Ascending aorta (tissue), 2 donors: Measurements from ENCODE around the gene RNF8. TPM values are rescaled to one million over a fixed set of nuclear protein-coding genes. Genes with fewer than 3 reads are reported as not detected.
A peak's percentile ranks its signal among the peaks of the same experiment; 100 is the strongest.

Experiments used
- DNase-seq, 2 donors: peaks; one replicate each; pipeline ENCODE4 v3.0.0-alpha.2; 2019; ENCODE audit warnings: low spot score in 2 of 2
- H3K27ac ChIP-seq, 2 donors: fragments of 200-600 bp; sonication (generic); one replicate each; pipeline ENCODE4 v1.5.1; 2016 to 2017; ENCODE audit warnings: mild to moderate bottlenecking in 1 of 2
- H3K27me3 ChIP-seq: fragments of 200-600 bp; sonication (generic); one replicate; pipeline ENCODE4 v1.5.1; 2017
- H3K36me3 ChIP-seq, 2 donors: fragments of 200-600 bp; sonication (generic); one replicate each; pipeline ENCODE4 v1.5.1; 2016
- H3K4me1 ChIP-seq, 2 donors: fragments of 200-600 bp; sonication (generic); one replicate each; pipeline ENCODE4 v1.5.1; 2016 to 2017; ENCODE audit warnings: mild to moderate bottlenecking in 1 of 2
- H3K4me3 ChIP-seq, 2 donors: fragments of 200-600 bp; sonication (generic); one replicate each; pipeline ENCODE4 v1.5.1; 2016 to 2017; ENCODE audit warnings: mild to moderate bottlenecking in 1 of 2
- H3K9me3 ChIP-seq, 2 donors: fragments of 200-600 bp; sonication (generic); one replicate each; pipeline ENCODE4 v1.5.1; 2016
- intact Hi-C: fragments of 100-400 bp; cut with DNase I; formaldehyde crosslinking; loops from one replicate; pipeline ENCODE4 v1.15.1; 2023
- total RNA-seq: library from RNA; depleted of rRNA; stranded (reverse); fragments of >200 nt; gene quantifications from one replicate; pipeline ENCODE4 v1.1.0, GENCODE V29; 2016
- TF ChIP-seq, protein P1 (sequence below), 3 experiments: fragments of 200-600 bp in 2 of 3; fragments of 450-650 bp in 1 of 3; sonication (generic) in 2 of 3; IDR thresholded peaks; one replicate each; pipeline ENCODE4 v1.5.1; 2016 to 2019; ENCODE audit warnings: antibody characterized with exemption in 3 of 3, mild to moderate bottlenecking in 1 of 3, moderate library complexity in 1 of 3

RNF8 gene
- total RNA-seq, 1 donor from 2014 or later = 7.3 TPM

DNA sequence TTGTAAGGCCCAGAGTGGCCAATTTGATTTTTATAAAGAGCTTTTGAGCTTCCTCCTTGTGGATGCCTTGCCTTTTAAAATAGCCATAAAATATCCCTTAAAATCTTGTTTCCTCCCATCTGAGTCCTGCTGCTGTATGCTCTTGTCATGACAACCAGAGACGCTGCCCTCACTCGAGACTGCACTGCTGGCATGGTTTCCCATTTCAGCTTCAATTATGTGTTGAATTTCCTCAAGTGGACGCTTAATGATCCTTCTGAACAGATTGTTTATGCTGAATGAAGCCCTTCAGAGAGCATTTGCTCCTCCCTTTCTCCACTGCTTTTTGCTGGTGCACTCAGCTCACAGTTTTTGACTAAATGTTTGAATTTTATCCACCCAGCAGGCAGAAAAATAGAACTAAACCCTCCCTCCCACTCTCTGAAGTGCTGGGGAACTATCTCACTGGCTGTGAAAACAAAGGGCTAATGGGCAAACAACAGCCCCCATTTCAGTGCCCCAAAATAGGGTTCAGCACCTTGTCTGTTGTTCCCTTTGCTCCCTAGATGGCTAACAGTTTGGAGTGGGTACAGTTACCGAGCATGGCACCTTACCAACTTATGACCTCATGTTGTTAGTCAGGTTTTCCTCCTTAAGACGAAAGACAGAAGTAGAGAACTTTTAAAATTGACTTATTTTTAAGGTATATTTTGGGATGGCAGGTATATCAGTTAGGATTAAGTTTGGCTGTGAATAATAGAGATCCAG lies 45.5 kb upstream of the RNF8 start:
- no peak overlapping the region for H3K4me3 ChIP-seq
- H3K27me3 ChIP-seq = no peaks in the 10 kb centered on the region
- peaks cover 3 to 13% of the 10 kb centered on the region in 2 donors for H3K36me3 ChIP-seq
- peak overlapping the region; percentile 72 to 75 for H3K27ac ChIP-seq
- H3K4me1 ChIP-seq = peaks cover 2 to 17% of the 10 kb centered on the region in 2 donors
- TF ChIP-seq, protein P1, sequence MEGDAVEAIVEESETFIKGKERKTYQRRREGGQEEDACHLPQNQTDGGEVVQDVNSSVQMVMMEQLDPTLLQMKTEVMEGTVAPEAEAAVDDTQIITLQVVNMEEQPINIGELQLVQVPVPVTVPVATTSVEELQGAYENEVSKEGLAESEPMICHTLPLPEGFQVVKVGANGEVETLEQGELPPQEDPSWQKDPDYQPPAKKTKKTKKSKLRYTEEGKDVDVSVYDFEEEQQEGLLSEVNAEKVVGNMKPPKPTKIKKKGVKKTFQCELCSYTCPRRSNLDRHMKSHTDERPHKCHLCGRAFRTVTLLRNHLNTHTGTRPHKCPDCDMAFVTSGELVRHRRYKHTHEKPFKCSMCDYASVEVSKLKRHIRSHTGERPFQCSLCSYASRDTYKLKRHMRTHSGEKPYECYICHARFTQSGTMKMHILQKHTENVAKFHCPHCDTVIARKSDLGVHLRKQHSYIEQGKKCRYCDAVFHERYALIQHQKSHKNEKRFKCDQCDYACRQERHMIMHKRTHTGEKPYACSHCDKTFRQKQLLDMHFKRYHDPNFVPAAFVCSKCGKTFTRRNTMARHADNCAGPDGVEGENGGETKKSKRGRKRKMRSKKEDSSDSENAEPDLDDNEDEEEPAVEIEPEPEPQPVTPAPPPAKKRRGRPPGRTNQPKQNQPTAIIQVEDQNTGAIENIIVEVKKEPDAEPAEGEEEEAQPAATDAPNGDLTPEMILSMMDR (IDR thresholded peaks at IDR 0.05) = no peak
- no peaks in the 10 kb centered on the region for H3K9me3 ChIP-seq
- DNase-seq = peak in 1 of 2 donors; percentile 72
- intact Hi-C loops = no loop called here

DNA sequence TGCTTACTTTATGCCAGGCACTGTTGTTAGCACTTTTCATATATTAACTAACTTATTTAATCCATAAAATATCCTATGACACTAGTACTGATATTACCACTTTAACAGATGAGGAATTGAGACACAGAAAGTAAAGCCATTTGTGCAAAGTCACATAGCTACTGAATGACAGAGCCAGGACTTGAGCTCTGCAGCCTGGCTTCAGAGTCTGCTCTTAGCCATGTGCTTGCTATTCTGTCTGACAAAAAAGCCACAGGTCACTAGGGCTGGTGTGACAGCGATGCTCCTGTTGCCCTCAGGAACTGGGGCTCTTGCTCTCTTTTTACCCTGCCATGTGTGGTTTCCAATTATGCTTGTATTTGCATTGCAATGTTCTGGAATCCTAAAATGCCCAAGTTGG lies 44.7 kb upstream of the RNF8 start:
- H3K27me3 ChIP-seq = no peaks in the 10 kb centered on the region
- peak overlapping the region; percentile 72 to 75 for H3K27ac ChIP-seq
- peaks cover 5 to 20% of the 10 kb centered on the region in 2 donors for H3K36me3 ChIP-seq
- no peaks in the 10 kb centered on the region for H3K9me3 ChIP-seq
- H3K4me3 ChIP-seq = no peak overlapping the region
- intact Hi-C loops = no loop called here
- peaks cover 2 to 17% of the 10 kb centered on the region in 2 donors for H3K4me1 ChIP-seq
- no peak for DNase-seq
- TF ChIP-seq, protein P1 (IDR thresholded peaks at IDR 0.05) = no peak

DNA sequence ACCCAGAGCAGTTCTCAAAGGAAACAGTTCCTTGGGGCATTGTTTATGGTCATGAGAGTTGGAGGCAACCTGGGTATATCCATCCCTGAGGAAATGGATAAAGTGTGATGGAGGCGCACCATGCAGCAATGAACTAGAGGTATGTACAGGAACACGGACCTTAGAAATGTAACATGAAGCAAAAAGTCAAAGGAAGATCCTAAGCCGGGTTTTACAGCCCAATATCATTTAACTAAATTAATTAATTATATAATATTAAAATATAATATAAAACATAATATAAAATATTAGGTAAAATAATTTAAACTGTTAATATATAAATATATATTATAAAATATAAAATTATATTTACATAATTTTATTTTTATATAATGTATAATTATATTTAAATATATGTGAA lies 44.1 kb upstream of the RNF8 start:
- Histone ChIP-seq H3K27me3 (no peaks in the 10 kb centered on the region), H3K4me3 (no peak overlapping the region), H3K36me3 (peaks cover 10 to 20% of the 10 kb centered on the region in 2 donors), H3K9me3 (no peaks in the 10 kb centered on the region), H3K27ac (peak overlapping the region in 1 of 2 donors; percentile 75), H3K4me1 (peaks cover 2 to 17% of the 10 kb centered on the region in 2 donors)
- TF ChIP-seq, protein P1 (IDR thresholded peaks at IDR 0.05) = no peak
- no peak for DNase-seq
- intact Hi-C loops = no loop called here

DNA sequence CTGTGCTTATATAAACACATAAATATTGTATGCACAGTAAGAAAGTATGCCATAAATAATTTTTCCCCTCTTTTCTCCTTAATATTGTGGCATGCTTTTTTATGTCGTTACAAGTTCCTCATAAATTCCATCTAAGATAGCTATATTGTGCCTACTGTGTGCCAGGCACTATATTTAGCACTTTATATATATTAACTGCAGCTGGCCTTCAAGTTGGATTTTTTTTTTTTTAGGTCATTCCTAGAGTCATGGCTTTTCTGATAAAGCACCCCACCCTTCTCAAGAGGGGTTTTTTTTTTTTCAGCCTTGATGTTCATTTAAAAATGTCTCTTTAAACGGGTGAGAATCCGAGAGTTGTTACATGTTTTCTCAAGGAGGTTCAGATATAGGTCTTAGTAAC lies 42.8 kb upstream of the RNF8 start:
- intact Hi-C loops = no loop called here
- TF ChIP-seq, protein P1 (IDR thresholded peaks at IDR 0.05) = no peak

DNA sequence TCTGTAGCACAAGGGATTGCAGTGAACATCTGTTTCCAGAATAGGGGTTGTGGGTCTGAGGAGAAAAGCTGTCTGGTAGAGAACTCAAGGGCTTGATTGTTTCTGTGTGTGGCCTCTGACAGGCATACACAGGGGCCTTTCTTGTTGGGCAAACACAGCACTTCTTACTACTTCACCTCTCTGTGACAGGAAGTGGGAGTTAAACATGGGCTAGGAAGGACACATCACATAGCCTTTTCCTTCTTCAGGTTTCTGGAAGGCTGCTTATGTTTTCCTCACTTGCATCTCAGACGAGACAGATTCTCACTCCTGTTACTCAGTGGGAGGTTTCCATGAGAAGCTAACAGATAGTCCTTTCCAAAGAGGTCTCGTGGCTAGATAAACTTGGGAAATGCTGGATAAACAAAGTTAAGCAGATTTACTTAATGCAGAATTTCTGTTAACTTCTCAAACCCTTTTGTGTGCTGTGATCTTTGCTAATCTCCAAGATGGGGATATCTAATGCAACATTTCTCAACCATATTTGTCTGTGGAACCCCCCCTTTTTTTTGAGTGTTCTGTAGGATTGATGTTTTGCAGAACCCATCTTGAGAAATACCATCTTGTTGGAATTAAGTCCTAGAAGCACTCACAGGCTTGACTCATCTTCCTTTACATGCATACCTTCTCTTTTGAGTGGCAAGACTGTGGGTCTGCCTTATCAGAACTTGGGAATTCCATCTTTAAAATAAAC lies 41.9 kb upstream of the RNF8 start:
- H3K27ac ChIP-seq = no peak overlapping the region
- intact Hi-C loops = no loop called here
- H3K4me3 ChIP-seq = no peak overlapping the region
- peaks cover 32 to 42% of the 10 kb centered on the region in 2 donors for H3K36me3 ChIP-seq
- H3K9me3 ChIP-seq = no peaks in the 10 kb centered on the region
- no peaks in the 10 kb centered on the region for H3K27me3 ChIP-seq
- DNase-seq = no peak
- TF ChIP-seq, protein P1 (IDR thresholded peaks at IDR 0.05) = no peak
- peaks cover 2 to 17% of the 10 kb centered on the region in 2 donors for H3K4me1 ChIP-seq

More for the DNA sequence above, 42.8 kb upstream of the RNF8 start:
- H3K4me1 ChIP-seq = peaks cover 2 to 17% of the 10 kb centered on the region in 2 donors
- peaks cover 23 to 32% of the 10 kb centered on the region in 2 donors for H3K36me3 ChIP-seq
- no peak overlapping the region for H3K27ac ChIP-seq
- H3K4me3 ChIP-seq = no peak overlapping the region
- H3K27me3 ChIP-seq = no peaks in the 10 kb centered on the region
- H3K9me3 ChIP-seq = no peaks in the 10 kb centered on the region
- no peak for DNase-seq
